Lower leg skin (tissue), 3 donors: Measurements from ENCODE around the gene TIGIT.

Experiments used
- POLR2A ChIP-seq, 2 donors: fragments of 450-650 bp; IDR thresholded peaks; one replicate each; pipeline ENCODE4 v1.6.1; 2016 to 2017; ENCODE audit warnings: antibody characterized with exemption in 2 of 2, mild to moderate bottlenecking in 1 of 2, moderate library complexity in 1 of 2
- TF ChIP-seq, protein P1 (sequence below), 3 donors: fragments of 450-650 bp; IDR thresholded peaks; one replicate each; pipeline ENCODE4 v1.5.1; 2016; ENCODE audit warnings: antibody characterized with exemption in 3 of 3, mild to moderate bottlenecking in 3 of 3, moderate library complexity in 2 of 3

DNA sequence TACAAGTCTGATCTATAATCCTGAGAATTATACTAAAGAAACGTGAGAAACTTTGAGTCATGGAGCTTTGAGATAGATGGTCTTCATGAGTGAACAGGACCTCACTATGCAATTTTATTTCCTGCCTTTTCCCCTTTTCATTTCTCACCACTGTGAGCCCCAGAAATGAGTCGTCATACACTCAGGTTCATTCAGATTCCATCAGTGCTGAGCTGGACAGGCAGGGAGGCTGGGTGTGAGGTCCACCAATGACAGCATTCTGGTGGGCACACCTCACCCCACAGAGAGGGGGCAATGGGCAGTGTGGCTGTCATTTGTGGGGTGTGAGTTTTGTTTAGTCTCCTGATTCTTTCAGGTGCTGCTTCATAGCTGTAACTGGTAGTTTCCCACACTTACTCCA is 16.9 kb downstream of the TIGIT start:
- TF ChIP-seq, protein P1, sequence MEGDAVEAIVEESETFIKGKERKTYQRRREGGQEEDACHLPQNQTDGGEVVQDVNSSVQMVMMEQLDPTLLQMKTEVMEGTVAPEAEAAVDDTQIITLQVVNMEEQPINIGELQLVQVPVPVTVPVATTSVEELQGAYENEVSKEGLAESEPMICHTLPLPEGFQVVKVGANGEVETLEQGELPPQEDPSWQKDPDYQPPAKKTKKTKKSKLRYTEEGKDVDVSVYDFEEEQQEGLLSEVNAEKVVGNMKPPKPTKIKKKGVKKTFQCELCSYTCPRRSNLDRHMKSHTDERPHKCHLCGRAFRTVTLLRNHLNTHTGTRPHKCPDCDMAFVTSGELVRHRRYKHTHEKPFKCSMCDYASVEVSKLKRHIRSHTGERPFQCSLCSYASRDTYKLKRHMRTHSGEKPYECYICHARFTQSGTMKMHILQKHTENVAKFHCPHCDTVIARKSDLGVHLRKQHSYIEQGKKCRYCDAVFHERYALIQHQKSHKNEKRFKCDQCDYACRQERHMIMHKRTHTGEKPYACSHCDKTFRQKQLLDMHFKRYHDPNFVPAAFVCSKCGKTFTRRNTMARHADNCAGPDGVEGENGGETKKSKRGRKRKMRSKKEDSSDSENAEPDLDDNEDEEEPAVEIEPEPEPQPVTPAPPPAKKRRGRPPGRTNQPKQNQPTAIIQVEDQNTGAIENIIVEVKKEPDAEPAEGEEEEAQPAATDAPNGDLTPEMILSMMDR (IDR thresholded peaks at IDR 0.05) = no peak
- no peak for TF ChIP-seq POLR2A (IDR thresholded peaks at IDR 0.05)
